HUES64 (cell line): ENCODE results near the gene MANF. TPM values are rescaled to one million over a fixed set of nuclear protein-coding genes. Genes with fewer than 3 reads are reported as not detected.

Source experiments
- H3K27ac ChIP-seq: 2 replicates; pipeline ENCODE4 v1.7.0; 2013; ENCODE audit warnings: low read depth, low read length, inconsistent platforms
- H3K27me3 ChIP-seq: 2 replicates; pipeline ENCODE4 v1.6.1; 2013; ENCODE audit warnings: mild to moderate bottlenecking, low read length; ENCODE audit not compliant: insufficient read depth
- H3K36me3 ChIP-seq: 2 replicates; pipeline ENCODE4 v1.6.1; 2013; ENCODE audit warnings: mild to moderate bottlenecking, low read length; ENCODE audit not compliant: insufficient read depth
- H3K4me1 ChIP-seq: 2 replicates; pipeline ENCODE4 v1.6.1; 2013; ENCODE audit warnings: mild to moderate bottlenecking, low read length, moderate library complexity; ENCODE audit not compliant: insufficient read depth
- H3K4me3 ChIP-seq: 2 replicates; pipeline ENCODE4 v1.5.1; 2013; ENCODE audit warnings: mild to moderate bottlenecking, low read length, moderate library complexity
- H3K9ac ChIP-seq: 2 replicates; pipeline ENCODE4 v1.6.1; 2013; ENCODE audit warnings: mild to moderate bottlenecking, low read depth, low read length
- H3K9me3 ChIP-seq: 2 replicates; pipeline ENCODE4 v1.6.1; 2013; ENCODE audit warnings: low read depth, low read length; ENCODE audit not compliant: insufficient read depth
- whole genome bisulfite sequencing: fragments of 150-250, 120-280 bp; methylation state at CpG from one replicate; pipeline ENCODE4 v1.1.7; 2013; ENCODE audit warnings: missing lambda C conversion rate; 5-methylcytosine and 5-hydroxymethylcytosine counted together
- polyA plus RNA-seq, 2 experiments: library from polyadenylated mRNA; stranded (reverse); fragments of 50-300 nt; gene quantifications; one replicate each; pipeline ENCODE4 v1.2.3, GENCODE V29; 2013

The MANF gene
- 125 TPM for polyA plus RNA-seq (2013, experiment 1 of 2)
- 134 TPM for polyA plus RNA-seq (2013, experiment 2 of 2)

DNA sequence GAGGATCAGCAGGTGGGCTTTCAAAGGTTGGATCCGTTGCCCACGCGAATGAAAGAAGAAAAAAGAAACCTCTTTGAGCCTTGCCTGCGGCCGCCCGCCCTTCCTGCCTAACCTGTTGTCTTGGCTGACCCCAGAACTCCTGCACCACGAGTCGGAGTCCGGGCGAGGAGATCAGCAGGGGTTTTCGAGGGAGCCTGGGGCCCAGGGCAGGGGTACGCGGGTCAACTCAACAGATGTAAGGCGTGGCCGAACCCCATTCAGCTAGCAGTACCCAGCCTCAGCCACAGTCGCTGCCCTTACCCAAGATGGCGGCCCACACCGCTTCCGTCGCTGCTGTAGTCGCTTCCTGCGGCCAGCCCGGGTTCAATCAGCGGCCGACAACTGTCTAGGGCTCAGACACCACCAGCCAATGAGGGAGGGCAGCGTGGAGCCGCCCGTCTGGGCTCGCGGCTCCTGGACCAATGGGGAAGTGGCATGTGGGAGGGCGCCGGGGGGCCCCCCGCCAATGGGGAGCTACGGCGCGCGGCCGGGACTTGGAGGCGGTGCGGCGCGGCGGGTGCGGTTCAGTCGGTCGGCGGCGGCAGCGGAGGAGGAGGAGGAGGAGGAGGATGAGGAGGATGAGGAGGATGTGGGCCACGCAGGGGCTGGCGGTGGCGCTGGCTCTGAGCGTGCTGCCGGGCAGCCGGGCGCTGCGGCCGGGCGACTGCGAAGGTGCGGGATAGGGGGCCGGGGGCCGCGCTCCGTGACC is at the start of gene MANF:
Gene MANF (plus strand): TSS at position 566 of the 748 bp plus-strand sequence. CDS start 52 bp downstream, at position 618.
- Histone ChIP-seq H3K9me3 (no peaks in the 10 kb centered on the region), H3K9ac (peak within 1 kb of the TSS; percentile 95), H3K36me3 (peaks cover 38% of the 10 kb centered on the region), H3K4me3 (peak within 1 kb of the TSS; percentile 90), H3K4me1 (peaks cover 18% of the 10 kb centered on the region), H3K27ac (peak within 1 kb of the TSS; percentile 96), H3K27me3 (no peaks in the 10 kb centered on the region)
- under 1% methylated on average over 65 of the region's 65 CpGs for WGBS

DNA sequence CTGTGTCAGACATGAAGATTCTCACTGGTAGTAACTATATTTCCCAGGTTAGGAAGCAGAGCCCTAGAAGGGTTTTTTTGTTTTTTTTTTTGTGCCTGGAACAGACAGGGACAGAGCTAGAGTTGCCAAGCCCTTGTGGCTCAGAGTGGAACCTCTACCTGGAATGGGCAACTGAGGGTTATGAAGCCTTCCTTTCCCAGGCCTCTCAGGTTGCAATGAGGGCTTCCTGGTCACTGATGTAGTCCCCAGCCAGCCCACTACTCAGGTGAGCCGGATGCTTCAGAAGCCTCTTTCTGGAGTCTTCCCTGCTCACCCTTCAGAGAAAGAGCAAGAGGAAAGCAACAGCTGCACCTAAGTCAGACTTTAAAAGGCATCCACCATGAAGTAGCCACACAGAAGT is 48.8 kb upstream of the MANF start:
- 92% methylated on average over 1 of the region's 1 CpG for WGBS
- peaks cover 8% of the 10 kb centered on the region; the same call in 1 of the 2 replicates for H3K36me3 ChIP-seq
- no peak overlapping the region for H3K9ac ChIP-seq

DNA sequence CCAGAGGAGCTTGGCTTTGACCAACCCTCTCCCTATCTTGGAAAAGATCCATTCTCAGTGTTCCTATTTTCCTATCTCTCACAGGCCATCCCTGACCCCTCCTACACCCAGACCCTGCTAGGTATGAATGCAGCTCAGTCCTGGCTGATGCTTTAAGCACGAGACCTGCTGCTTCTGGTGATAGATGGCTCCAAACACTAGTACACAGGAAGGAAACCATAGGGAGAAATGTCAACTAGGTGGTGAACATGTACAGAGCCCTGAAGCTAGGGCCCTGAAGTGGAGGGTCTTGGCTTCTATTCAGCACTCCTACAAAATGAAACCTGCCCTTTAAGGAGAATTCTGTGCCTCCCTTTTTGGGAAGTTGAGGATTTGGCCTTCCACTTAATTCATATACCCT is 47.4 kb upstream of the MANF start:
- no peaks in the 10 kb centered on the region for H3K9me3 ChIP-seq
- H3K9ac ChIP-seq = no peak overlapping the region
- WGBS = 79% methylated on average over 1 of the region's 1 CpG
- peaks cover 8% of the 10 kb centered on the region; the same call in 1 of the 2 replicates for H3K36me3 ChIP-seq
- H3K27me3 ChIP-seq = no peaks in the 10 kb centered on the region
- H3K4me3 ChIP-seq = no peak overlapping the region
- H3K27ac ChIP-seq = no peak overlapping the region
- H3K4me1 ChIP-seq = peaks cover 29% of the 10 kb centered on the region

More for the DNA sequence above, 48.8 kb upstream of the MANF start:
- peaks cover 24% of the 10 kb centered on the region for H3K4me1 ChIP-seq
- H3K9me3 ChIP-seq = no peaks in the 10 kb centered on the region
- no peak overlapping the region for H3K4me3 ChIP-seq
- no peak overlapping the region for H3K27ac ChIP-seq
- H3K27me3 ChIP-seq = no peaks in the 10 kb centered on the region

DNA sequence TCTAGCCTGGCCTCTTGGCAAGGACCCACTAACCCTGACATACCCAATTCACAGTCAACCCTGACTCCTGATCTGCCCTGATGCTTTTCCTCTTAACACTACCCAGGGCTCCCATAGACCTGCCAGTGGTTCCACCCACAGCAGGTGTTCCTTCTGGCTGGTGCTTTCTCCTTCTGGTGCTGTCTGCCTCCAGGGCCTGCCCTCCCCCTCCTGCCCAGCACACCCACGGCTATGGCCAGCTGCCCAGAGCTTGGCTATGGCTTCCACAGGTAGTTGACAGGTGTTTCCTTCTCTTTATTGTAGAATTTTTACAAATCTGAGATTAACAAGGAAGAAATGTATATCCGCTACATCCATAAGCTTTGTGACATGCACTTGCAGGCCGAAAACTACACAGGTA is 46.5 kb upstream of the MANF start:
- no peaks in the 10 kb centered on the region for H3K9me3 ChIP-seq
- no peak overlapping the region for H3K9ac ChIP-seq
- peaks cover 8% of the 10 kb centered on the region; the same call in 1 of the 2 replicates for H3K36me3 ChIP-seq
- 96% methylated on average over 3 of the region's 3 CpGs for WGBS
- H3K27me3 ChIP-seq = no peaks in the 10 kb centered on the region
- no peak overlapping the region for H3K4me3 ChIP-seq
- peaks cover 29% of the 10 kb centered on the region for H3K4me1 ChIP-seq
- no peak overlapping the region for H3K27ac ChIP-seq

DNA sequence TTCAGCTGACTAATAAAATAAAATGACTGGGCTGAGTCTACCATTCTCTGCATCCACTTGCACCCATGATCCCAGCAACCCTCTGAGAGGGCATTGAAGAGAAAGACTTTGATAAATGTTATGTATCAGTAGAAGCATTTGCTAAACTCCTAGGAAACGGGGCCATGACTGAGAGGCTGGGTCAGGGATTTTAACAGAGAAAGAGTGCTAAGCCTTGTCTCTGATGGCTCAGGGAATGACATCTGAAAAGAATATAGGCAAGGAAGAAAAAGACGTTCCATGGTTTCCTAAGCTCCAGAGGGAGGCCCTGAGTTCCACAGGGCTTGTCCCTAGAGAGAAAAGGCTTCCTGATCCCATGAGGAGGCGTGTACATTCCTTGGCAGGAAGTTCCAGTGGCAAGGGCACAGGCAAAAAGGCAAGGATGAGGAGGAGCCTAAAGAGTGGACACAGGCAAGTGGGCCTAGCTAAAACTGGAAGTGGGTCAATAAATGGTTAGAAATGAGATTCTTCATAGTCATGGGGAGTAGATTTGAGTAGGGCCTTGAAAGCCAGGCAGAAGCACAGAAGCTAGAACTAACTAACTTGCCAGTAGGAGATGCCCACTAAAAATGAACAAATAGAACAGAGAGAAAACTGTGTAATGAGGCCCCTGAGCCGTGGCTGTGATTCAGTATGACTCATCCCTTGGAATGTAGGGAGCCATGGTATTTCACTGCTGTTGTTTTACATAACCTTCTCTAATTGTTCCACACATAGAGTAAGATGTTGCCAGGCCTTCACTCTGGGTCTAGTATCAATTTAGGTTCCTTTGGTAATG is 44.9 kb upstream of the MANF start:
- 78% methylated on average over 4 of the region's 4 CpGs for WGBS
- Histone ChIP-seq H3K9me3 (no peaks in the 10 kb centered on the region), H3K27ac (peak overlapping the region; percentile 24; the same call in 1 of the 2 replicates), H3K4me1 (peaks cover 20% of the 10 kb centered on the region), H3K9ac (peak overlapping the region; percentile 36; the same call in 1 of the 2 replicates), H3K4me3 (peak overlapping the region; percentile 4; the same call in 1 of the 2 replicates), H3K36me3 (peaks cover 8% of the 10 kb centered on the region; the same call in 1 of the 2 replicates), H3K27me3 (no peaks in the 10 kb centered on the region)

DNA sequence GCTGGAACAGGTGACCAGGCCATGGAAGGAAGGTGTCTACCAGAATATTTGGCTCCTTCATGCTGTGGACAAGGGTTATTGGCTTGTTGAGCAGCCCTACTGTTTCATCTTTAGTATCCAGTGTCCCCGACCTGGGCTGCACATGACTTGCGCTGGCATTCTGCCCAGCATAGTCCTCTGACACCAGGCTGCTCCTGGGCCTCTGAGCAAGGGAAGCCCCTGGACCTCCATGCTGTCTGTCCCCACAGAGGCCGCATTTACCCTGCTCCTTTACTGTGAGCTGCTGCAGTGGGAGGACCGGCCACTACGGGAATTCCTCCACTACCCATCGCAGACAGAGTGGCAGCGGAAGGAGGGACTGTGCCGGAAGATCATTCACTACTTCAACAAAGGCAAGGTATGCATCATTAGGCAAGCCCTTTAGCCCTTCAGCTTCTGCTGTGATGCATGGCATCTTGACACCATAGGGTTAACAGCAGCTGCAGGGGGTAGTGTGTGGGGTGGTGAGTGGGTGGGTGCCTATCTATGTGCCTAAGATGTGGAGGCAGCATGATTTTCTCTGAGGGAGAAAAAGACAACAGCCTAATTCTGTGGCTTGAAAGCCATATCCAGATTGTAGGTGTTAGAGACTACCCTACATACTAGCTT is 44.0 kb upstream of the MANF start:
- Histone ChIP-seq H3K9ac (peak overlapping the region; percentile 36; the same call in 1 of the 2 replicates), H3K4me1 (peaks cover 20% of the 10 kb centered on the region), H3K36me3 (peaks cover 8% of the 10 kb centered on the region; the same call in 1 of the 2 replicates), H3K27ac (peak overlapping the region; percentile 24; the same call in 1 of the 2 replicates), H3K4me3 (no peak overlapping the region), H3K9me3 (no peaks in the 10 kb centered on the region), H3K27me3 (no peaks in the 10 kb centered on the region)
- 92% methylated on average over 8 of the region's 8 CpGs for WGBS

DNA sequence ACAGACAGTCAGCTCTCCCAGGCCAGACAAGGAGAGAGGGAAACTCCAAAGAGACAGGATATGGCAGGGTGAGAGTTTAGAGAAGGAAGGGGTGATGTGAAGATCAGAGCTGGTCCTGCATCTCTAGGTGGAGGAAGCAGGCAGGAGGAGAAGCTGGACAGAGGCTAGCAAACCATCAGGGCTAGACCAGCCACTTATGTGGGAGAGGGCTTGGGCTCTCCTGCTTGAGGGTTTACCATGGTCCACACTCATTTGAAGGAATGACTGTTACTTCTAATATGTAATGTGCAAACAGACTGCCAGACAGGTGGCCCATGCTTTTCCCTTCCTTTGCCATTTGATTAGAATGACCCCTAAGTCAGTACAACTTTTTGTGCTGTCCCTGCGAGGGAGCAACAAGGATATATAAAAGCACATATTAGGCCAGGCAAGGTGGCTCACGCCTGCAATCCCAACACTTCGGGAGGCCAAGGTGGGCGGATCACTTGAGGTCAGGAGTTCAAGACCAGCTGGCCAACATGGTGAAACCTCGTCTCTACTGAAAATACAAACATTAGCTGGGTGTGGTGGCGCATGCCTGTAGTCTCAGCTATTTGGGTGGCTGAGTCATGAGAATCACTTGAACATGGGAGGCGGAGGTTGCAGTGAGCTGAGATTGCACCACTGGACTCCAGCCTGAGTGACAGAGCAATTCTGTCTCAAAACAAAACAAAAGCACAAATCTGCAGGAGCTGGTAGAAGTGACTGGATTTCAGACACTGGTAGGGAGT is 41.0 kb upstream of the MANF start:
- WGBS = 94% methylated on average over 7 of the region's 7 CpGs
- H3K9me3 ChIP-seq = no peaks in the 10 kb centered on the region
- peaks cover 2% of the 10 kb centered on the region; the same call in 1 of the 2 replicates for H3K36me3 ChIP-seq
- H3K4me1 ChIP-seq = peaks cover 20% of the 10 kb centered on the region
- H3K27ac ChIP-seq = no peak overlapping the region
- H3K27me3 ChIP-seq = no peaks in the 10 kb centered on the region
- H3K9ac ChIP-seq = no peak overlapping the region
- H3K4me3 ChIP-seq = no peak overlapping the region

DNA sequence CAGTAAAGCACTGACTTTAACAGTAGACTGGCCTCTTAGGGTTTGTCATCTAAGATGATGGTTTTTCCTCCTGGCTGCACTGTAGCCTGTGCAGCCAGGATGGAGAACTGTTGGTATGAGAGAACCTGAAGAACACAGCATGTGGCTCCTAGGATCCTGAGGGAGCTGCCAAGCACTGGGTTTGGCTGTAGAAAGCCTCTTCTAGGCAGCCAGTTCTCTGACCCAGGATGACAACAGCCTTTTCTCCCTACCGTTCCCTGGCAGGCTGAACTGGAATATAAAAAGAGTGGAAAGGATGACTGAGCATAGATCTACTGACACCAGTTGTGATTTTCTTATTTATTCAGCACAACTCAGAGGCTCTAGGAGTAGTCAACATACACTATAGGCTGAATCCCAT is 34.3 kb upstream of the MANF start:
- no peak overlapping the region for H3K27ac ChIP-seq
- no peak overlapping the region for H3K9ac ChIP-seq
- no peaks in the 10 kb centered on the region for H3K4me1 ChIP-seq
- H3K4me3 ChIP-seq = no peak overlapping the region
- no CpG with 5 or more reads among the region's 1 CpG for WGBS
- no peaks in the 10 kb centered on the region for H3K9me3 ChIP-seq
- 0 out of 2 replicates have a peak, but pooled peaks cover 5% of the 10 kb centered on the region for H3K36me3 ChIP-seq
- no peaks in the 10 kb centered on the region for H3K27me3 ChIP-seq

DNA sequence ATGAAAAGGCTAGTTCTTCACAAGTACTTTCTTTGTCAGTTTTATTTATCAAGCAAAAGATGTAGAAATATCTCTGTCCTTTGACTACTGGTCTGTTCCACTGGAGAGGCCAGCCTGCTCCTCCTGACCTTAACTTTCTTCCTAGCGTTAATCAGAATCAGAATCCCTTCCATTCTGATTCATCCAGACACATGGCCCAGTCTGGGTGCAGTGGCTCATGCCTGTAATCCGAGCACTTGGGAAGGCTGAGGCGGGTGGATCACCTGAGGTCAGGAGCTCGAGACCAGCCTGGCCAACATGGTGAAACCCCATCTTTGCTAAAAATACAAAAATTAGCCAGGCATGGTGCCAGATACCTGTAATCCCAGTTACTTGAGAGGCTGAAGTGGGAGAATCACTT is 32.0 kb upstream of the MANF start:
- Histone ChIP-seq H3K27me3 (no peaks in the 10 kb centered on the region), H3K27ac (no peak overlapping the region), H3K4me1 (no peaks in the 10 kb centered on the region), H3K36me3 (peaks cover 20% of the 10 kb centered on the region), H3K9me3 (no peaks in the 10 kb centered on the region), H3K4me3 (no peak overlapping the region), H3K9ac (no peak overlapping the region)
- WGBS = 93% methylated on average over 4 of the region's 4 CpGs

DNA sequence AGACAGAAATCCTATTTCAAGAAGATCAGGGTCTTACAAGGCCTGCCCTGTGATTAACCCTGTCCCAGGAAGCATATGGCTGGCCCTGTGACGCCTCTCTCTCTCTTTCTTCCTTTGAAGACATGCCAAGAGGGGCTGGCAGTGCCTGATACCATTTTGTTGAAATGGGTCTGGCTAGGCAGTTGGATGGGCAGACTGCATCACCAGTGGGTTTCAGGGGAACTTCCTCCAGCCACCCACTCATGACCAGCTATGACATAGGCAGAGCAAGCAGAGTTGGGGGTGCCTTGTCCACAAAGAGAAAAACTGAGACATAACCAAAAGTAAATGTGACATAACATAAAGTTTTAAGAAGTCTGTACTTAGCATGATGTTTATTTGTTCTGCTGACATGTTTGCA is 31.4 kb upstream of the MANF start:
- Histone ChIP-seq H3K4me1 (no peaks in the 10 kb centered on the region), H3K36me3 (peaks cover 20% of the 10 kb centered on the region), H3K27me3 (no peaks in the 10 kb centered on the region), H3K27ac (no peak overlapping the region), H3K4me3 (no peak overlapping the region), H3K9me3 (no peaks in the 10 kb centered on the region), H3K9ac (no peak overlapping the region)
- 79% methylated on average over 1 of the region's 1 CpG for WGBS
